ENCODE measurements around the gene MRPL10. TPM values are rescaled to one million over a fixed set of nuclear protein-coding genes. Genes with fewer than 3 reads are reported as not detected.

MRPL10 gene
- total RNA-seq, 1 experiment from 2014 or later = 70.2 TPM

DNA sequence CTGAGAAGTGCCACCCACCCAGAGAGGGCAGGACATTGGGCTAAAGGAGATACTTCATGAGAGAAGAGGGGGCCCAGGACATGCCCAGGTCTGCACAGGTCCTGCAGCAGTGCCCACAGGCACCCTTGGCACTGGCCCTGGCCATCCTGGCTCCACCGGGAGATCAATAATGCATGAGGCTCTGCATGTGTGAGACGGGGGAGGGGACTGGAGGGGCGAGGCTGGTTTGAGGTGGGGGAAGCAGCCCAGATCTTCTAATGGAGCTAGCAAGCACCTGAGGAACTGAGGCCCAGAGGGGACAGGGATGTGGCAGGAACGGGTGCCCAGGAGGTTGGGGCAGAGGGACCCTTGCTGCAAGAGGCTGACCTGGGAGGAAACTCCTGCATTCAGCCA lies 10.3 kb downstream of the MRPL10 start:
- Mint-ChIP-seq H3K27me3 (ENCODE audit: unreplicated experiment) (no peaks in the 10 kb centered on the region), H3K4me1 (ENCODE audit: low read depth, unreplicated experiment) (peaks cover 20% of the 10 kb centered on the region), H3K27ac (ENCODE audit: unreplicated experiment) (peak overlapping the region; percentile 89), H3K4me3 (ENCODE audit: low read depth, unreplicated experiment) (peak overlapping the region; percentile 98), H3K9me3 (ENCODE audit: low read depth, unreplicated experiment) (no peaks in the 10 kb centered on the region), H3K36me3 (ENCODE audit: insufficient read depth, unreplicated experiment) (peaks cover 71% of the 10 kb centered on the region)
- TF ChIP-seq, protein P1, sequence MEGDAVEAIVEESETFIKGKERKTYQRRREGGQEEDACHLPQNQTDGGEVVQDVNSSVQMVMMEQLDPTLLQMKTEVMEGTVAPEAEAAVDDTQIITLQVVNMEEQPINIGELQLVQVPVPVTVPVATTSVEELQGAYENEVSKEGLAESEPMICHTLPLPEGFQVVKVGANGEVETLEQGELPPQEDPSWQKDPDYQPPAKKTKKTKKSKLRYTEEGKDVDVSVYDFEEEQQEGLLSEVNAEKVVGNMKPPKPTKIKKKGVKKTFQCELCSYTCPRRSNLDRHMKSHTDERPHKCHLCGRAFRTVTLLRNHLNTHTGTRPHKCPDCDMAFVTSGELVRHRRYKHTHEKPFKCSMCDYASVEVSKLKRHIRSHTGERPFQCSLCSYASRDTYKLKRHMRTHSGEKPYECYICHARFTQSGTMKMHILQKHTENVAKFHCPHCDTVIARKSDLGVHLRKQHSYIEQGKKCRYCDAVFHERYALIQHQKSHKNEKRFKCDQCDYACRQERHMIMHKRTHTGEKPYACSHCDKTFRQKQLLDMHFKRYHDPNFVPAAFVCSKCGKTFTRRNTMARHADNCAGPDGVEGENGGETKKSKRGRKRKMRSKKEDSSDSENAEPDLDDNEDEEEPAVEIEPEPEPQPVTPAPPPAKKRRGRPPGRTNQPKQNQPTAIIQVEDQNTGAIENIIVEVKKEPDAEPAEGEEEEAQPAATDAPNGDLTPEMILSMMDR (IDR thresholded peaks at IDR 0.05; ENCODE audit: unreplicated experiment) = no peak
- TSS peak; percentile 54 for BruUV-seq (replicated peaks)
- intact Hi-C loops (cut with micrococcal nuclease; ENCODE audit: unreplicated experiment) = no loop called here
- CTCF ChIA-PET = interaction anchor here (0.5 to 1.0 kb wide), 6 partner anchors 10 to 150 kb away, joined by 3 to 6 read pairs (median 3); partner anchors contain the start of genes CDK5RAP3, LRRC46 and MRPL10
- peak; percentile 40 for DNase-seq

DNA sequence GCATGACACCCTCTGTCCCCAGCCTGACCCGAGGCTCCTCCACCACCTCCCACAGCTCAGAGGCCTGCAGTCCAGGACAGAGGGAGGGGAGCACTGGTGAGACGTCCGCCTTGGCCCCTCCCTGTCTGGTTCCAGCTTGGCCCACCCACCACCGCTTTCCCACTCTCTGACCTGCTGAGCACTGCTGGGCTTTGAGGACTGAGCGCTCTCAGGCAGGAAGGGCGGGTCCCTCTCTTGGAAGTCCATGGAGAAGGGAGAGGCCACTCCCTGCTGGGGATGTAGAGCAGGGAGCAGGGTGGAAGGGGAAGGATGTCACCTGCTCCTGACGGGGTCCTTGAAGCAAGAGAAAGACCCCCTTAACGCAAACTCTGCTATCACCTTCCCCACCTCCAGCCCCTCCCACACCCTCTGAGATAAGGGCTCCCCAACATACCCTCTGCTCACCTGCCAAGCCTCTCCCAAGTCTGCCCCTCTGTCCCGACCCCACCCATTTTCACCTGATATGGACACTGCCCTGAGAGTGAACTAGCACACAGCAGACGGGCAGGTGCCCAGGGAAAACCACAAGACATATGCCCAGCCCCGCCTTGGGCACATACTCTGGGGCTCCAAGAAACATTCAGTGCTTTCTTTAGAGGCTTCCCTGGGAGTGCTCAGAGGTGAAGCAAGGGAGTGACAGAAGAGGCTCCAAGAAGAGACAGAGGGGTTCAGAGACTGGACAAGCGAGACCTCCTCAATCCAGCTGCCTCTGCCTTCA lies 11.1 kb downstream of the MRPL10 start:
- Mint-ChIP-seq H3K36me3 (ENCODE audit: insufficient read depth, unreplicated experiment) (peaks cover 63% of the 10 kb centered on the region), H3K4me1 (ENCODE audit: low read depth, unreplicated experiment) (peaks cover 20% of the 10 kb centered on the region), H3K27ac (ENCODE audit: unreplicated experiment) (peak overlapping the region; percentile 89), H3K9me3 (ENCODE audit: low read depth, unreplicated experiment) (no peaks in the 10 kb centered on the region), H3K27me3 (ENCODE audit: unreplicated experiment) (no peaks in the 10 kb centered on the region), H3K4me3 (ENCODE audit: low read depth, unreplicated experiment) (peak overlapping the region; percentile 98)
- intact Hi-C loops (cut with micrococcal nuclease; ENCODE audit: unreplicated experiment) = no loop called here
- BruUV-seq (replicated peaks) = no TSS peak
- TF ChIP-seq, protein P1 (IDR thresholded peaks at IDR 0.05; ENCODE audit: unreplicated experiment) = no peak
- DNase-seq = peak; percentile 70
- CTCF ChIA-PET = interaction anchor here (0.6 kb wide), 1 partner anchor 420 kb away, joined by 3 read pairs; no protein-coding TSS in a partner anchor

DNA sequence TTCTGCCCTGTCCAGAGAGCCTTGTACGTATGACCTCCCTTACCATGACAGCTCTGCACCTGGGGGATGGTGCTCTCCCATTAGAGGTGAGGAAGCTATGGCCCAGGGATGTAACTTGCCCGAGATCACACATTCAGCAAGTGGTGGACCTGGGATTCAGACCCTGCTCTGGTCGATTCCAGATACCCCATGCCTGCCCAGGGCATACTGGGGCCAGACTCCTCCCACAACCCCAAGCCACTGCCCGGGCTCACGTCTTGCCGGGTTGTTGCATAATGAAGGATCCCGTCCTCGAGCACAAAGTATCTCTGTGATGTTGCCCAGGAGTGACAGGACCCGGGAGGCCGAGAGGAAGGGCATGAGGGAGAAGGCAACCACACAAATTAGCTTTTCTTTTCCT lies 11.9 kb downstream of the MRPL10 start:
- H3K4me3 Mint-ChIP-seq (ENCODE audit: low read depth, unreplicated experiment) = peak overlapping the region; percentile 98
- H3K36me3 Mint-ChIP-seq (ENCODE audit: insufficient read depth, unreplicated experiment) = peaks cover 55% of the 10 kb centered on the region
- TF ChIP-seq, protein P1 (IDR thresholded peaks at IDR 0.05; ENCODE audit: unreplicated experiment) = no peak
- no peak overlapping the region for H3K27ac Mint-ChIP-seq (ENCODE audit: unreplicated experiment)
- CTCF ChIA-PET = interaction anchor here (0.6 kb wide), 1 partner anchor 420 kb away, joined by 3 read pairs; no protein-coding TSS in a partner anchor
- peaks cover 20% of the 10 kb centered on the region for H3K4me1 Mint-ChIP-seq (ENCODE audit: low read depth, unreplicated experiment)
- H3K27me3 Mint-ChIP-seq (ENCODE audit: unreplicated experiment) = no peaks in the 10 kb centered on the region
- DNase-seq = no peak
- H3K9me3 Mint-ChIP-seq (ENCODE audit: low read depth, unreplicated experiment) = no peaks in the 10 kb centered on the region
- no TSS peak for BruUV-seq (replicated peaks)
- intact Hi-C loops (cut with micrococcal nuclease; ENCODE audit: unreplicated experiment) = no loop called here

DNA sequence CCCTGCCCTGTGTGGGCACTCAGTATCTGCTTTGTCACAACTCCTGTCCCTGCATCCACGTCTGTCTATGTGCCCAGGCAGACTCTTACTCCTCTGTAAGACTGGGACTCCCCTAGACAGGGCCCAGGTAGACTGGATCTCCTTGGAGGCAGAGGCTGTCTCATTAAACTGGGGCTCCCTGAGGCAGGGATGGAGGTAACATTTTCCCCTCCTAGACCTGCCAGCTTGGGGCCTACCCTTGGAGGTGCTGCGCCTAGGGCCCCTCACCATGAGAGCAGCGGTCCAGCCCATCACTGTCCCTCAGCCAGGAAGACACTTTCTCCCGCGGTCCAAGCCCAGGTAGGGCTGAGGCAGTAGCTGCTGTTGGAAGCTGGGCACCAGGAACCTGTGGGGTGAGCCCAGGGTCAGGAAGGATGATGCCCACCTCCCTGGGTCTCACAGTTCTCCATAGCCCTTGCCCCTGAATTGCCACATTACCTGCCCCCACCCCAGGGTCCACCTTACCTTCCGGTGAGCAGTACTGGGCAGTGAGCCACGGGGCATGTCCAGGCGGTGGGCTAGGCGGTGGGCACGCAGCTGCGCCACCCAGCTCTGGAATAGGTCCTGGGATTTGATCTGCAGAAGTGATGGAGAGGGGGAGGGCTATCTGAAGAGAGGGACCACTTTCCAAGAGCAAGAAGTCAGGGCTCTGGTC lies 13.2 kb downstream of the MRPL10 start:
- Mint-ChIP-seq H3K9me3 (ENCODE audit: low read depth, unreplicated experiment) (no peaks in the 10 kb centered on the region), H3K27ac (ENCODE audit: unreplicated experiment) (no peak overlapping the region), H3K27me3 (ENCODE audit: unreplicated experiment) (no peaks in the 10 kb centered on the region), H3K36me3 (ENCODE audit: insufficient read depth, unreplicated experiment) (peaks cover 46% of the 10 kb centered on the region), H3K4me1 (ENCODE audit: low read depth, unreplicated experiment) (peaks cover 17% of the 10 kb centered on the region), H3K4me3 (ENCODE audit: low read depth, unreplicated experiment) (no peak overlapping the region)
- no TSS peak for BruUV-seq (replicated peaks)
- DNase-seq = no peak
- CTCF ChIA-PET = no interaction called here
- intact Hi-C loops (cut with micrococcal nuclease; ENCODE audit: unreplicated experiment) = no loop called here
- TF ChIP-seq, protein P1 (IDR thresholded peaks at IDR 0.05; ENCODE audit: unreplicated experiment) = no peak

Measured in Calu3 (cell line).